ENCODE measurements around the gene PCDHGA1. TPM values are rescaled to one million over a fixed set of nuclear protein-coding genes. Genes with fewer than 3 reads are reported as not detected.

PCDHGA1 gene
- total RNA-seq, 1 donor from 2014 or later = 0.54 TPM

DNA sequence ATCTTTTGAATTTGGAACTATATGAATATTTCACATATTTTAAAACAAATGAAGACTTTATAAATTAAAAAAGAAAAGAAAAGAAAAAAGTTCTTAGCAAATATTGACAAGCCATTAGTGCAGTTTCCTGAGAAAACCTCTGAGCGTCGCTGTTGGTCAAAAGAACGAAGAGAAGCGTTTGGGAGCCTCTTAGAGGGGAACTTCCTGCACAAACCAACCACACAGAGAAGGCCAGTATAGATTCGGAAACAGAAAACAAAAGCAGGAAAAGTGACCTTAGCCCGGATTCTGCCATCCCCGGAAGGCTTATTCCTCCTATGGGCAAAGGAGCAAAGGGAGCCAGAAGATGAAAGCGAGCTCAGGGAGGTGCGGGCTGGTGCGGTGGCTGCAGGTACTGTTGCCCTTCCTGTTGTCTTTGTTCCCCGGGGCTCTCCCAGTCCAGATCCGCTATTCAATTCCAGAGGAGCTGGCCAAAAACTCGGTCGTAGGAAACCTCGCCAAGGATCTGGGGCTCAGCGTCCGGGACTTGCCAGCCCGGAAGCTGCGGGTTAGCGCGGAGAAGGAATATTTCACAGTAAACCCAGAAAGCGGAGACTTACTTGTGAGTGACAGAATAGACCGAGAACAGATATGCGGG, 29.6 kb downstream of the PCDHGA1 start, which contains the start of gene PCDHGB2:
Gene PCDHGB2, plus strand, starts transcription at position 205 of the 637 bp plus-strand sequence. Its CDS starts 142 bp downstream, at position 347.
- no peak within 1 kb of the TSS for H3K27ac Mint-ChIP-seq (ENCODE audit: unreplicated experiment)
- TF ChIP-seq, protein P1, sequence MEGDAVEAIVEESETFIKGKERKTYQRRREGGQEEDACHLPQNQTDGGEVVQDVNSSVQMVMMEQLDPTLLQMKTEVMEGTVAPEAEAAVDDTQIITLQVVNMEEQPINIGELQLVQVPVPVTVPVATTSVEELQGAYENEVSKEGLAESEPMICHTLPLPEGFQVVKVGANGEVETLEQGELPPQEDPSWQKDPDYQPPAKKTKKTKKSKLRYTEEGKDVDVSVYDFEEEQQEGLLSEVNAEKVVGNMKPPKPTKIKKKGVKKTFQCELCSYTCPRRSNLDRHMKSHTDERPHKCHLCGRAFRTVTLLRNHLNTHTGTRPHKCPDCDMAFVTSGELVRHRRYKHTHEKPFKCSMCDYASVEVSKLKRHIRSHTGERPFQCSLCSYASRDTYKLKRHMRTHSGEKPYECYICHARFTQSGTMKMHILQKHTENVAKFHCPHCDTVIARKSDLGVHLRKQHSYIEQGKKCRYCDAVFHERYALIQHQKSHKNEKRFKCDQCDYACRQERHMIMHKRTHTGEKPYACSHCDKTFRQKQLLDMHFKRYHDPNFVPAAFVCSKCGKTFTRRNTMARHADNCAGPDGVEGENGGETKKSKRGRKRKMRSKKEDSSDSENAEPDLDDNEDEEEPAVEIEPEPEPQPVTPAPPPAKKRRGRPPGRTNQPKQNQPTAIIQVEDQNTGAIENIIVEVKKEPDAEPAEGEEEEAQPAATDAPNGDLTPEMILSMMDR (conservative IDR thresholded peaks at IDR 0.05) = peak; percentile 31
- peaks cover 47% of the 10 kb centered on the region for H3K36me3 Mint-ChIP-seq (ENCODE audit: low read depth)
- no peak for DNase-seq (ENCODE audit: low read depth, low spot score)
- no peak within 1 kb of the TSS for H3K4me3 Mint-ChIP-seq
- H3K27me3 Mint-ChIP-seq (ENCODE audit: low read depth) = no peaks in the 10 kb centered on the region
- peaks cover 19% of the 10 kb centered on the region for H3K9me3 Mint-ChIP-seq
- H3K4me1 Mint-ChIP-seq = no peaks in the 10 kb centered on the region

DNA sequence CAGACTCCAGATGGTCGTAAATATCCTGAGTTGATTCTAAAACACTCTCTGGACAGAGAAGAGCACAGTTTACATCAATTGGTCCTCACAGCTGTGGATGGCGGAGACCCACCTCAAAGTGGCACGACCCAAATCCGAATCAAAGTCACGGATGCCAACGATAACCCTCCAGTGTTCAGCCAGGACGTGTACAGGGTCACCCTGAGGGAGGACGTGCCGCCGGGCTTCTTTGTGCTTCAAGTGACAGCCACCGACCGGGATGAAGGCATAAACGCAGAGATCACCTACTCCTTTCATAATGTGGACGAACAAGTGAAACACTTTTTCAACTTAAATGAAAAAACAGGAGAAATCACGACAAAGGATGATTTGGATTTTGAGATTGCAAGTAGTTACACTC, 30.4 kb downstream of the PCDHGA1 start:
- H3K9me3 Mint-ChIP-seq = peaks cover 24% of the 10 kb centered on the region
- no peaks in the 10 kb centered on the region for H3K4me1 Mint-ChIP-seq
- H3K27ac Mint-ChIP-seq (ENCODE audit: unreplicated experiment) = no peak overlapping the region
- DNase-seq (ENCODE audit: low read depth, low spot score) = no peak
- no peak overlapping the region for H3K4me3 Mint-ChIP-seq
- H3K27me3 Mint-ChIP-seq (ENCODE audit: low read depth) = no peaks in the 10 kb centered on the region
- H3K36me3 Mint-ChIP-seq (ENCODE audit: low read depth) = peaks cover 54% of the 10 kb centered on the region
- TF ChIP-seq, protein P1 (conservative IDR thresholded peaks at IDR 0.05) = no peak

DNA sequence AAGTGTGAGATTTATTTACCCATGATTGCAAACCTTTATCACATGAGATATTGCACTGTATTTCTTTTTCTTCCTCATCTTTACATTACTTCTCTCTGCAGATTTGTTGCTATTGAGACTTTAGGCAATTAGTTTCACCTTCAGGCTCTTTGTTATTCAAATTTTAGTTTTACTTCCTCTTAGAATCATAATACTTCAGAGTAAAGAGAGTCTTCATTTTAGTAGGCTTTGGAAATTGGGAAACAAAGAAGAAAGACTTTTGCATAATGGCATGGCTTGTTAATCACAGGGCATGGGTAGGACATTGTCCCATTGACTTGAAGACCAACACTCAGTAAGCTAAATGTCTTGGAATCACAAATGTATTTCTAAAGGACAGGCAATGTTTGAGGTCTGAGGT, 32.4 kb downstream of the PCDHGA1 start:
- H3K27ac Mint-ChIP-seq (ENCODE audit: unreplicated experiment) = no peak overlapping the region
- H3K9me3 Mint-ChIP-seq = peaks cover 20% of the 10 kb centered on the region
- H3K36me3 Mint-ChIP-seq (ENCODE audit: low read depth) = peaks cover 49% of the 10 kb centered on the region
- no peaks in the 10 kb centered on the region for H3K27me3 Mint-ChIP-seq (ENCODE audit: low read depth)
- no peak overlapping the region for H3K4me3 Mint-ChIP-seq
- DNase-seq (ENCODE audit: low read depth, low spot score) = no peak
- TF ChIP-seq, protein P1 (conservative IDR thresholded peaks at IDR 0.05) = no peak
- H3K4me1 Mint-ChIP-seq = no peaks in the 10 kb centered on the region

DNA sequence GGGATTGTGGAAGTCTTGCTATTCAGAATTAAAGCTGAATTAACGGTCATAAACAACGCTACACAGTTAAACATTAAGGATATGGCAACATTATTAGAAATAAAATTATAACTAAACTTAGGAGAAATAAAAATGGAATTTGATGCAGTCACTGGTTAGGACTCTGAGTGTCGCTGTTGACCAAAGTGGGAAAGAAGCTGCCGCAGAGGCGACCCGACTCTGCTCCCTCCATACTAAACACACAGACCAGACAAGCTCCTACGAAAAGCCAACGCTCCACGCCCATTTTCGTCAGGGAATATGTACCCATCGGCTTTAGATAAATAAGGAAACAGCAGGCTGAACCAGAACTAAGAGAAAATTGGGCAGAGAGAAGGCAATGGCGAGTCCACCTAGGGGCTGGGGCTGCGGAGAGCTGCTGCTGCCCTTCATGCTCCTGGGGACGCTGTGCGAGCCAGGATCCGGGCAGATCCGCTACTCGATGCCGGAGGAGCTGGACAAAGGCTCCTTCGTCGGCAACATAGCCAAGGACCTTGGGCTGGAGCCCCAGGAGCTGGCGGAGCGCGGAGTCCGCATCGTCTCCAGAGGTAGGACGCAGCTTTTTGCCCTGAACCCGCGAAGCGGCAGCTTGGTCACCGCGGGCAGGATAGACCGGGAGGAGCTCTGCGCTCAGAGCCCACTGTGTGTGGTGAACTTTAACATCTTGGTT, 33.8 kb downstream of the PCDHGA1 start, which contains the start of gene PCDHGA5:
Gene PCDHGA5, plus strand, starts transcription at position 211 of the 709 bp plus-strand sequence. Its CDS starts 169 bp downstream, at position 380.
- no peaks in the 10 kb centered on the region for H3K27me3 Mint-ChIP-seq (ENCODE audit: low read depth)
- no peak for DNase-seq (ENCODE audit: low read depth, low spot score)
- no peak within 1 kb of the TSS for H3K4me3 Mint-ChIP-seq
- peaks cover 43% of the 10 kb centered on the region for H3K36me3 Mint-ChIP-seq (ENCODE audit: low read depth)
- H3K27ac Mint-ChIP-seq (ENCODE audit: unreplicated experiment) = no peak within 1 kb of the TSS
- no peaks in the 10 kb centered on the region for H3K4me1 Mint-ChIP-seq
- H3K9me3 Mint-ChIP-seq = peaks cover 16% of the 10 kb centered on the region
- TF ChIP-seq, protein P1 (conservative IDR thresholded peaks at IDR 0.05) = no peak

DNA sequence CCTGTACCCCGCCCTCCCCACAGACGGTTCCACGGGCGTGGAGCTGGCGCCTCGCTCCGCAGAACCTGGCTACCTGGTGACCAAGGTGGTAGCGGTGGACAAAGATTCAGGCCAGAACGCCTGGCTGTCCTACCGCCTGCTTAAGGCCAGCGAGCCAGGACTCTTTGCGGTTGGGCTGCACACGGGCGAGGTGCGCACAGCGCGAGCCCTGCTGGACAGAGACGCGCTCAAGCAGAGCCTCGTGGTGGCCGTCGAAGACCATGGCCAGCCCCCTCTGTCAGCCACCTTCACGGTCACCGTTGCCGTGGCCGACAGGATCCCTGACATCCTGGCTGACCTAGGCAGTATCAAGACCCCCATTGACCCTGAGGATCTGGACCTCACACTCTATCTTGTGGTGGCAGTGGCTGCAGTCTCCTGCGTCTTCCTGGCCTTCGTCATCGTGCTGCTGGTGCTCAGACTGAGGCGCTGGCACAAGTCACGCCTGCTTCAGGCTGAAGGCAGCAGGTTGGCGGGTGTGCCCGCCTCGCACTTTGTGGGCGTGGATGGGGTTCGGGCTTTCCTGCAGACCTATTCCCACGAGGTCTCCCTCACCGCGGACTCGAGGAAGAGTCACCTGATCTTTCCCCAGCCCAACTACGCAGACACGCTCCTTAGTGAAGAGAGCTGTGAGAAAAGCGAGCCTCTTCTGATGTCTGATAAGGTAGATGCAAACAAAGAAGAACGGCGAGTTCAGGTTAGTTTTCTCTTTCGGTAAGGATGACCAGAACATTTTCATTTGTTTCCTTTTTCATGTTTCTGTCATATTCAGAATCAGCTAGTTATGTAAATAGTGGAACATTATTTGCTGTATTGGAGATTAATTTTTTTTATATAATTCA, 35.9 kb downstream of the PCDHGA1 start:
- Mint-ChIP-seq H3K36me3 (ENCODE audit: low read depth) (peaks cover 32% of the 10 kb centered on the region), H3K9me3 (peaks cover 17% of the 10 kb centered on the region)
- TF ChIP-seq, protein P1 (conservative IDR thresholded peaks at IDR 0.05) = no peak

More for the DNA sequence above, 35.9 kb downstream of the PCDHGA1 start:
- DNase-seq (ENCODE audit: low read depth, low spot score) = no peak
- Mint-ChIP-seq H3K4me1 (no peaks in the 10 kb centered on the region), H3K27me3 (ENCODE audit: low read depth) (no peaks in the 10 kb centered on the region), H3K4me3 (no peak overlapping the region), H3K27ac (ENCODE audit: unreplicated experiment) (no peak overlapping the region)
